ENCODE measurements around the gene SLC46A2. TPM values are rescaled to one million over a fixed set of nuclear protein-coding genes. Genes with fewer than 3 reads are reported as not detected.

SLC46A2 gene
- total and polyA plus RNA-seq, 2 donors (not counting 1 experiment from before 2014, with no cell fraction given) = 0.18 TPM; not detected in 1

DNA sequence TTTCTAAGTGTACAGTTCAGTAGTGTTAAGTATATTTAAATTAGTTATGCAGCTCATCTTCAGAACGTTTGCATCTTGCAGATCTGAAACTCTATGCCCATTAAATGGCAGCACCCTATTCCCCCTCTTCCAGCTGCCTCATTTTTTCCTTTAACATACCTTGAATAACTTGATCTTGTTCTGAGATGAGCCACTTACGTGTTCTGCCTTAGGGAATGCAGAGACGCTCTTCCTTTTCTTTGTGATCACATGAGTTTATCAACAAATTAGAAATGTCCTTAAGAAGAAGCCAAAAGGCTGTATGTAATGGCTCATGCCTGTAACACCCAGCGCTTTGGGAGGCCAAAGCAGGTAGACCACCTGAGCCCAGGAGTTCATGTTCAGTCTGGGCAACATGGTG, 57.6 kb downstream of the SLC46A2 start:
- intact Hi-C loops (cut with micrococcal nuclease) = no loop called here

DNA sequence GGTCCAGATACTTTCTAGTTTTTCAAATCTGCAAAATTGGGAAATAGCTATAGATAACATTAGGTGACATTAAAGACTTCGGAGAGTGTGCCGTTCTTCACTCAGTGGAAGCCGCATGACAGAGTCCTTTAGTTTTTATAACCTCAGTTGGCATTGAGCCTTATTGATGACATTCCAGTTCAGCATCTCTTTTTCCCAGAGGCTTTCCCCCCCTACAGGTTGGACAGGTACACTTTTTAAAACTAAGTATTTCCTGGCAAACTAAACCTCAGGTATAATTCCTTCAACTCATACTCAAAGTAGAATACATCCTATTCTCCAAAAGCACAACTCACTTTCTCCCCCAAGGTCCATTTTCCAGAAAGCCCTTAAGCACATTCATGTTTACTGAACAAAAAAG, 58.7 kb downstream of the SLC46A2 start:
- WGBS (ENCODE audit: insufficient coverage) = 95% methylated on average over 3 of the region's 3 CpGs
- no peak for DNase-seq
- Mint-ChIP-seq H3K4me3 (no peak overlapping the region), H3K27me3 (no peaks in the 10 kb centered on the region), H3K4me1 (peaks cover 6% of the 10 kb centered on the region), H3K9me3 (ENCODE audit: insufficient read depth) (no peaks in the 10 kb centered on the region), H3K27ac (no peak overlapping the region)
- Histone ChIP-seq H3K9ac (ENCODE audit: low read length) (no peak overlapping the region), H3K36me3 (replicated peaks in 1 of 2; ENCODE audit: control extremely low read depth in 1 of 2, control insufficient read depth in 1 of 2, extremely low read depth in 1 of 2, insufficient read depth in 2 of 2, low read length in 1 of 2) (peaks cover 0 to 3% of the 10 kb centered on the region in 2 experiments), H3K4me2 (replicated peaks; ENCODE audit: low read depth, low read length, poor library complexity, severe bottlenecking) (no peak overlapping the region), H4K20me1 (ENCODE audit: control insufficient read depth, insufficient read depth, low read length, poor library complexity, severe bottlenecking) (no peaks in the 10 kb centered on the region), H3K27me3 (replicated peaks in 1 of 4; ENCODE audit: control extremely low read depth in 1 of 4, control insufficient read depth in 3 of 4, insufficient read depth in 4 of 4, low read length in 3 of 4) (no peaks in the 10 kb centered on the region), H3K27ac (ENCODE audit: low read length in 2 of 2) (no peak overlapping the region), H3K4me3 (ENCODE audit: control extremely low read depth in 1 of 5, extremely low read depth in 1 of 5, insufficient read depth in 1 of 5, low read depth in 2 of 5, low read length in 4 of 5) (no peak overlapping the region), H2AFZ (ENCODE audit: insufficient read depth, low read depth, low read length, poor library complexity, severe bottlenecking) (no peak overlapping the region), H3K79me2 (ENCODE audit: control insufficient read depth, insufficient read depth, low read length) (no peaks in the 10 kb centered on the region), H3K9me3 (ENCODE audit: control extremely low read depth in 1 of 3, control insufficient read depth in 2 of 3, insufficient read depth in 1 of 3, low read length in 2 of 3) (no peaks in the 10 kb centered on the region), H3K4me1 (ENCODE audit: control insufficient read depth in 2 of 2, insufficient read depth in 2 of 2, low read length in 2 of 2) (peaks cover 7 to 10% of the 10 kb centered on the region in 2 donors)
- TF ChIP-seq EZH2 (IDR thresholded peaks at IDR 0.05; ENCODE audit: borderline replicate concordance, insufficient read depth, low read depth, low read length, poor library complexity, severe bottlenecking) (no peak), CTCF (IDR thresholded peaks at IDR 0.05) (no peak)
- intact Hi-C loops (cut with micrococcal nuclease) = no loop called here
- POLR2A ChIA-PET = no interaction called here
- no peak for ATAC-seq (ENCODE audit: low read depth)
- CTCF ChIA-PET = interaction anchor here (1.4 kb wide), 1 partner anchor 11 kb away, joined by 3 read pairs; no protein-coding TSS in a partner anchor

More for the DNA sequence above, 57.6 kb downstream of the SLC46A2 start:
- no peak overlapping the region for H3K9ac ChIP-seq (ENCODE audit: low read length)
- no peaks in the 10 kb centered on the region for H3K27me3 ChIP-seq (replicated peaks in 1 of 4; ENCODE audit: control extremely low read depth in 1 of 4, control insufficient read depth in 3 of 4, insufficient read depth in 4 of 4, low read length in 3 of 4)
- no CpG with 5 or more reads among the region's 4 CpGs for WGBS (ENCODE audit: insufficient coverage)
- H3K4me1 ChIP-seq (ENCODE audit: control insufficient read depth in 2 of 2, insufficient read depth in 2 of 2, low read length in 2 of 2) = peaks cover 7 to 10% of the 10 kb centered on the region in 2 donors
- no peaks in the 10 kb centered on the region for H3K9me3 ChIP-seq (ENCODE audit: control extremely low read depth in 1 of 3, control insufficient read depth in 2 of 3, insufficient read depth in 1 of 3, low read length in 2 of 3)
- H3K4me2 ChIP-seq (replicated peaks; ENCODE audit: low read depth, low read length, poor library complexity, severe bottlenecking) = no peak overlapping the region
- no peak for TF ChIP-seq EZH2 (IDR thresholded peaks at IDR 0.05; ENCODE audit: borderline replicate concordance, insufficient read depth, low read depth, low read length, poor library complexity, severe bottlenecking)
- TF ChIP-seq CTCF (IDR thresholded peaks at IDR 0.05) = no peak
- POLR2A ChIA-PET = no interaction called here
- Mint-ChIP-seq H3K27me3 (no peaks in the 10 kb centered on the region), H3K4me3 (no peak overlapping the region), H3K9me3 (ENCODE audit: insufficient read depth) (no peaks in the 10 kb centered on the region), H3K27ac (no peak overlapping the region), H3K4me1 (peaks cover 7% of the 10 kb centered on the region)
- peaks cover 0 to 4% of the 10 kb centered on the region in 2 experiments for H3K36me3 ChIP-seq (replicated peaks in 1 of 2; ENCODE audit: control extremely low read depth in 1 of 2, control insufficient read depth in 1 of 2, extremely low read depth in 1 of 2, insufficient read depth in 2 of 2, low read length in 1 of 2)
- CTCF ChIA-PET = no interaction called here
- no peak overlapping the region for H3K27ac ChIP-seq (ENCODE audit: low read length in 2 of 2)
- DNase-seq = no peak
- H3K79me2 ChIP-seq (ENCODE audit: control insufficient read depth, insufficient read depth, low read length) = no peaks in the 10 kb centered on the region
- no peak overlapping the region for H2AFZ ChIP-seq (ENCODE audit: insufficient read depth, low read depth, low read length, poor library complexity, severe bottlenecking)
- H4K20me1 ChIP-seq (ENCODE audit: control insufficient read depth, insufficient read depth, low read length, poor library complexity, severe bottlenecking) = no peaks in the 10 kb centered on the region
- ATAC-seq (ENCODE audit: low read depth) = no peak
- no peak overlapping the region for H3K4me3 ChIP-seq (ENCODE audit: control extremely low read depth in 1 of 5, extremely low read depth in 1 of 5, insufficient read depth in 1 of 5, low read depth in 2 of 5, low read length in 4 of 5)
